T-helper 9 cell (primary cell): Measurements from ENCODE around the gene FAM53A.
"Not testable (repeated sequence)": the region's sequence is repeated elsewhere in the genome, so short reads cannot be mapped to it uniquely, and the experiment has no call there.

Experiments used
- DNase-seq: peaks from one replicate; pipeline ENCODE4 v3.0.0-alpha.2; 2020

Gene FAM53A

GRCh38 chr4:1659104-1660043 lies 24.7 kb downstream of the FAM53A start:
- no peak for DNase-seq

GRCh38 chr4:1658581-1658980 lies 25.5 kb downstream of the FAM53A start:
- DNase-seq, result no peak

- no peak for DNase-seq
These were observed 26.0 kb downstream of the FAM53A start for GRCh38 chr4:1658146-1658545.

GRCh38 chr4:1656986-1657385 lies 27.1 kb downstream of the FAM53A start:
- DNase-seq, result no peak

GRCh38 chr4:1656132-1656531 lies 28.0 kb downstream of the FAM53A start:
- DNase-seq, result no peak

DNA sequence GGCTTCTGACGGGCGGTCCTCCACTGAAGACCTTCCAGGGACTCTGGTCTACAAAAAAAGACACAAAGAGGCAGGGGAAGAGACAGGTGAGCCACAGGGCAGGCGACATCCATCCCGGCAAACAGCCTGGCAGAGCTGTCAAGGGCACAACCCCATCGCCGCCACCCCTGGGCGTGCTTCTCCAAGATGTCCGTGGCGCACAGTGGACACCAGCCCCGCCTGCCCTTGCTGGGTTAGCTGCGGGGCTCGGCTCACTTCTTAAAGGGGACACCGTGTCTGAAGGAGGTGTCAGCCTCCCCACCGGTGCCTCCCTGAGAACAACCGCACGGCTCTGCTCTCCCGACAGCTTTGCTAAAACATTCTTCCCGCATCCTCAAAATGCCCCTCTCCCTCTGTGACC lies 28.4 kb downstream of the FAM53A start:
- no peak for DNase-seq

DNA sequence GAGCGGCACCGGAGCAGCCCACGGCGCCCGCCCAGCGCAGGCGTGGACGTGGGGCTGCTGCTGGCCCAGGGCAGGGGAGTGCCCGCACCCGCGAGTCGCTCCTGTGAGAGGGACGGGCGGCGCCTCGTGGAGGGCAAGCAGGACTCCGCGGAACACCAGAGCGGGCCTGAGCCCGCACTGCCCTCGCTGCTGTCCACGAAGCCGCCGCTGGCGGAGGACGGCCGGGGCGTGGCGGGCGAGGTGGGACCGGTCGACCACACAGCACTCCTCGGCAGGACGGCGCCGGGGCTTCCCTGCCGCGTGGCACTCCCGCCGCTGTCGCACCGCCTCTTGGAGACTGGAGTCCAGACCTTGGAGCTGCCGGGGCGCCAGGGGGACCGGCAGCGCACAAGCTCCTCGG lies 29.0 kb downstream of the FAM53A start:
- no peak for DNase-seq

- no peak for DNase-seq
These were observed 29.7 kb downstream of the FAM53A start for GRCh38 chr4:1654216-1654955.

GRCh38 chr4:1653776-1654175 lies 30.3 kb downstream of the FAM53A start:
- no peak for DNase-seq

- DNase-seq, result no peak
These were observed 32.0 kb downstream of the FAM53A start for GRCh38 chr4:1652088-1652487.

GRCh38 chr4:1651609-1652008 lies 32.5 kb downstream of the FAM53A start:
- no peak for DNase-seq

- no peak for DNase-seq
These were observed 35.2 kb downstream of the FAM53A start for GRCh38 chr4:1648962-1649361.

GRCh38 chr4:1647432-1647831 lies 36.7 kb downstream of the FAM53A start:
- no peak for DNase-seq

DNA sequence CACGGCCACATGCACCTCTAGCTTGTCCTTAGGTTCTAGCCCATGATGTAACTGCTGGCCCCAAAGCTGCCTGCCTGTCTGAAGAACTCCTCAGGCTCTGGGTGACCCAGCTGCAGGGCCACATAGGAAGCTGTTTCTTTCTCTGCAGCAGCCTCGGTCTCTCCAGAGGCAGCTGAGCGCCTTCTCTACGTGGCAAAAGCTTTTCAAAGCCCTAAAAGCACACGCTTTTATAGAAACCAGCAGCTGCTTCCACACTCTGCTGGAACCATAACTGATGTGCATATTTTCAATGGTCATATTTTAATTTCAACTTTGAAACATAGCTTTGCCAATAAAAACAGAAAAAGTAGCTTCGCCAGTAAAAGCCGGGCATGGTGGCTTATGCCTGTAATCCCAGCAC lies 37.4 kb downstream of the FAM53A start:
- no peak for DNase-seq

DNA sequence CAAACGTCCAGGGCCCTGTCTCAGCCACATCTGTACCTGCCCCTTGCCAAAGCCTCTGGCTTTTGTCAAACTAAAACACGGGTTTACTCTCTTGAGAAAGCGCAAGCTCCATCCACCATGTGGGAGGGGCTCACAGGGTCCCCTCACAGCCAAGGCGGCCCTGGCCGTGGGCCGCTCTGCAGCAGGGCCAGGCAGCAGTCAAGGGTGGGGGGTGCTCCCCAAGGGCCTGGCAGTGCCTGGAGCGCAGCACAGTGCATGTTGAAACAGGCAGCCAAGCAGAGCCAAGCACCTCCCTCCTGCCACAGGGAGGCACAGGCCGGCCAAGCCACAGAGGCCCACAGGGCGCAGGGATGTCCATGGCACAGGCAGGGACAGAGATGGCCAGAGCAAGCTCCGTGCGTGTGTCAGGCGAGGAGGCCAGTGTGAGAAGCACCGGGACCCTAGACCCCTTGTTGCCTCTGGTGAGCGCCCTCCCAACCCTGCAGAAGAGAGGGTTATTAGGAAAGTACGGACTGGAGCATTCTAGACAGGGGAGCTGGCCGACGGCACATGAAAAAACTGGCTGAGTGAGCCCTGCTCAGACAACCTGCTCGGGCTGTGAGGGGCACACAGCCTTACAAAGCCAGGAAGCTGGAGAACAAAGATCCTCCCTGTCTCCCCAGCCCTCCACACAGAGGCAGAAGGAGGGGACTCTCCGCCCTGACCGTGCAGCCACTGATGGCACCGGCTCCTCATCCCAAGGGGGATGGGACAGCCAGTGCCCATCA lies 39.0 kb downstream of the FAM53A start:
- DNase-seq, result no peak

GRCh38 chr4:1643971-1644735 lies 40.0 kb downstream of the FAM53A start:
- DNase-seq, result no peak

GRCh38 chr4:1642196-1642951 lies 41.7 kb downstream of the FAM53A start:
- DNase-seq, result no peak

DNA sequence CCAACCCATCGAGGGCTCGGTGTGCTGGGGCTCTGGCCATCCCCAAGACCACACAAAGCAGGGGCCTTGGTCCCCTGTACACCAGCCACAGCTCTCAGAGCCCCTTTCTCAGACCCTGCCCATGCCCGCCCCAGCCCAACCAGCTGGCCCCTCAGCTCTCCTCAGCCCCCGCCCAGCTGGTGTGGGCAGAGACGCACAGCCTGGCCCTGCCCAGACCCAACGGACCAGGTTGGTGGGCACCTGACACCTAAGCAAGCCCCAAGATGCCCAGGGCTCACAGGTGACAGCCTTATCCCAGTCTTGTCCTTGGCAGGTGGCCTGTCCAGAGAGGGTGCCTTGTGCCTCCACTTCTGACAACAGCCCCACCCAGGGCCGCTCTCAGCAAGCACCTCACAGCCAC lies 42.4 kb downstream of the FAM53A start:
- no peak for DNase-seq

DNA sequence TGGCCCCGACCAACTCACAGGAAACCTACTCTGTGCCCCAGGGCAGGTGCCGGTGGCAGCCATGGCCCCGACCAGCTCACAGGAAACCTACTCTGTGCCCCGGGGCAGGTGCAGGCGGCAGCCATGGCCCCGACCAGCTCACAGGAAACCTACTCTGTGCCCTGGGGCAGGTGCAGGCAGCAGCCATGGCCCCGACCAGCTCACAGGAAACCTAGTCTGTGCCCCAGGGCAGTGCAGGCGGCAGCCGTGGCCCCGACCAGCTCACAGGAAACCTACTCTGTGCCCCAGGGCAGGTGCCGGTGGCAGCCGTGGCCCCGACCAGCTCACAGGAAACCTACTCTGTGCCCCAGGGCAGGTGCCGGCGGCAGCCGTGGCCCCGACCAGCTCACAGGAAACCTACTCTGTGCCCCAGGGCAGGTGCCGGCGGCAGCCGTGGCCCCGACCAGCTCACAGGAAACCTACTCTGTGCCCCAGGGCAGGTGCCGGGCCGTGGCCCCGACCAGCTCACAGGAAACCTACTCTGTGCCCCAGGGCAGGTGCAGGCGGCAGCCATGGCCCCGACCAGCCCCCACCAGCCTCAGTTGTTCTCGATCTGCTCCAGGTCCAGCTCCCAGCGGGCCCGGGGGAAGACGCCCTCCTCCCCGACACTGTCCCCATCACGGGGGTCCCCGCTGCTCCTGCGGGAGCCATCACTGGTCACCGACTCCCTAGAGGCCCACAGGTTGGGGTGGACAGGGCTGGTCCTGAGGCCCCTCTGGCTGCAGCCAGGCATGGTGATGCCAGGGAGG lies 43.2 kb downstream of the FAM53A start:
- not testable (repeated sequence) for DNase-seq

DNA sequence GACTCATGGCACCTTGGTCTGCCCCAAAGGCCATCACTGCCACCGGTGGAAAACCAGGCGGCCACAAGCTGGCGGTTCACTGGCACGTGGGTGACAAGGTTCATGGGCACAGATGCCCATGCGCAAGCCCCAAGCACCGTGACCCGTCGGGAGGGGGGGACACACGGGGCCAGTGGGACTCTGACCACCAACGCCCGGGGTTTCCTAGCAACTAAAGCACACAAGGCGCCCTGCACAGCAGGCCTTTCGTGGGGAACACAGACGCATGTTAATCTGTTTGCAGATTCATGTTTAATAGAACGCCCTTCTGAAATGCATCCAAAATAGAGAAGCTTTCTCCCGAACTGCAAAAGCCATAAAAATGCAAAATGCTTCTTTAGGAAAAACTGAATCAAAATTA lies 43.9 kb downstream of the FAM53A start:
- no peak for DNase-seq
